Ishikawa (cell line): ENCODE data around the gene PCCA.

ENCODE experiments used
- CEBPB ChIP-seq: IDR thresholded peaks from 2 replicates; pipeline ENCODE4 v1.6.1; 2012
- EGR1 ChIP-seq: IDR thresholded peaks from 2 replicates; pipeline ENCODE4 v1.6.1; 2012
- EP300 ChIP-seq: IDR thresholded peaks from 2 replicates; pipeline ENCODE4 v1.6.1; 2012; ENCODE audit warnings: borderline replicate concordance
- MAX ChIP-seq: IDR thresholded peaks from 2 replicates; pipeline ENCODE4 v1.6.1; 2012
- NFIC ChIP-seq: IDR thresholded peaks from 2 replicates; pipeline ENCODE4 v1.6.1; 2012
- RAD21 ChIP-seq: IDR thresholded peaks from 2 replicates; pipeline ENCODE4 v1.6.1; 2012; ENCODE audit warnings: low read depth
- TEAD4 ChIP-seq: IDR thresholded peaks from 2 replicates; pipeline ENCODE4 v1.6.1; 2012
- ZBTB7A ChIP-seq: IDR thresholded peaks from 2 replicates; pipeline ENCODE4 v1.6.1; 2012; ENCODE audit warnings: low read depth
- TF ChIP-seq, protein P1 (sequence below): IDR thresholded peaks from 2 replicates; pipeline ENCODE4 v1.6.1; 2012

- TF ChIP-seq, protein P1, sequence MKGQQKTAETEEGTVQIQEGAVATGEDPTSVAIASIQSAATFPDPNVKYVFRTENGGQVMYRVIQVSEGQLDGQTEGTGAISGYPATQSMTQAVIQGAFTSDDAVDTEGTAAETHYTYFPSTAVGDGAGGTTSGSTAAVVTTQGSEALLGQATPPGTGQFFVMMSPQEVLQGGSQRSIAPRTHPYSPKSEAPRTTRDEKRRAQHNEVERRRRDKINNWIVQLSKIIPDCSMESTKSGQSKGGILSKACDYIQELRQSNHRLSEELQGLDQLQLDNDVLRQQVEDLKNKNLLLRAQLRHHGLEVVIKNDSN, result no peak
- no peak for TF ChIP-seq EP300
- no peak for TF ChIP-seq RAD21
- no peak for TF ChIP-seq TEAD4
- no peak for TF ChIP-seq ZBTB7A
- TF ChIP-seq CEBPB, result no peak
- no peak for TF ChIP-seq MAX
- no peak for TF ChIP-seq EGR1
- TF ChIP-seq NFIC, result no peak
These were observed 426.5 kb downstream of the PCCA start for GRCh38 chr13:100515410-100515800.
